Neural cell (in vitro differentiated cells): ENCODE data around the gene DGKI. TPM values are rescaled to one million over a fixed set of nuclear protein-coding genes. Genes with fewer than 3 reads are reported as not detected.

ENCODE experiments used
- H2AFZ ChIP-seq: fragments of 200-600, 300-800 bp; sonication (generic), shearing (Covaris generic); 2 replicates; pipeline ENCODE4 v1.6.0; 2014; ENCODE audit warnings: low read depth, mild to moderate bottlenecking, antibody characterized with exemption, low read length, moderate library complexity
- H3F3A ChIP-seq: fragments of 200-600 bp; shearing (Covaris generic); 2 replicates; pipeline ENCODE4 v1.6.1; 2016; ENCODE audit warnings: mild to moderate bottlenecking, moderate library complexity, mixed read lengths, antibody characterized with exemption, low read length; ENCODE audit not compliant: insufficient read depth, poor library complexity, severe bottlenecking
- H3K27ac ChIP-seq: fragments of 200-600, 300-800 bp; sonication (generic), shearing (Covaris generic); 2 replicates; pipeline ENCODE4 v1.5.1; 2014; ENCODE audit warnings: mild to moderate bottlenecking, low read length, moderate library complexity
- H3K27me3 ChIP-seq: fragments of 300-800, 200-600 bp; sonication (generic), shearing (Covaris generic); 2 replicates; pipeline ENCODE4 v1.6.0; 2014; ENCODE audit warnings: mild to moderate bottlenecking, low read depth, low read length, moderate library complexity; ENCODE audit not compliant: insufficient read depth
- H3K36me3 ChIP-seq: fragments of 300-800, 200-600 bp; sonication (generic), shearing (Covaris generic); 2 replicates; pipeline ENCODE4 v1.5.1; 2014; ENCODE audit warnings: mild to moderate bottlenecking, antibody characterized with exemption, low read length, moderate library complexity; ENCODE audit not compliant: insufficient read depth
- H3K4me2 ChIP-seq: fragments of 300-800, 200-600 bp; sonication (generic), shearing (Covaris generic); 2 replicates; pipeline ENCODE4 v1.6.0; 2014; ENCODE audit warnings: mild to moderate bottlenecking, low read length
- H3K4me3 ChIP-seq: fragments of 300-800, 200-600 bp; sonication (generic), shearing (Covaris generic); 2 replicates; pipeline ENCODE4 v1.5.1; 2014; ENCODE audit warnings: mild to moderate bottlenecking, low read length, moderate library complexity
- H3K79me2 ChIP-seq: fragments of 200-600 bp; shearing (Covaris generic); replicated peaks from 2 replicates; pipeline ENCODE4 v1.6.0; 2014; ENCODE audit warnings: mild to moderate bottlenecking, low read length, moderate library complexity; ENCODE audit not compliant: insufficient read depth
- H3K9ac ChIP-seq: fragments of 300-800, 200-600 bp; sonication (generic), shearing (Covaris generic); 2 replicates; pipeline ENCODE4 v1.6.1; 2016; ENCODE audit warnings: mild to moderate bottlenecking, low read length, mixed read lengths
- H3K9me2 ChIP-seq: fragments of 200-600 bp; shearing (Covaris generic); 2 replicates; pipeline ENCODE4 v1.6.1; 2016; ENCODE audit warnings: mild to moderate bottlenecking, low read length, mixed read lengths; ENCODE audit not compliant: insufficient read depth
- H3K9me3 ChIP-seq: fragments of 200-600, 300-800 bp; sonication (generic), shearing (Covaris generic); 2 replicates; pipeline ENCODE4 v1.6.1; 2016; ENCODE audit warnings: mild to moderate bottlenecking, mixed run types, low read length, moderate library complexity, mixed read lengths
- H4K20me1 ChIP-seq: fragments of 200-600 bp; shearing (Covaris generic); 2 replicates; pipeline ENCODE4 v1.6.1; 2016; ENCODE audit warnings: mild to moderate bottlenecking, mixed run types; ENCODE audit not compliant: insufficient read depth
- EP300 ChIP-seq: fragments of 450-650 bp; conservative IDR thresholded peaks from 2 replicates; pipeline ENCODE4 v1.6.1; 2014; ENCODE audit warnings: antibody characterized with exemption, mild to moderate bottlenecking, moderate library complexity; ENCODE audit not compliant: poor library complexity, severe bottlenecking
- EZH2 ChIP-seq: fragments of 200-600, 300-800 bp; shearing (Covaris generic), sonication (generic); IDR thresholded peaks from 2 replicates; pipeline ENCODE4 v1.6.1; 2014; ENCODE audit warnings: antibody characterized with exemption, low read length, borderline replicate concordance, mild to moderate bottlenecking; ENCODE audit not compliant: insufficient read depth, poor library complexity, severe bottlenecking
- MXI1 ChIP-seq: fragments of 450-650 bp; conservative IDR thresholded peaks from 2 replicates; pipeline ENCODE4 v1.6.1; 2014; ENCODE audit warnings: antibody characterized with exemption, mild to moderate bottlenecking; ENCODE audit not compliant: poor library complexity, severe bottlenecking
- POLR2AphosphoS5 ChIP-seq: IDR thresholded peaks from 2 replicates; pipeline ENCODE4 v1.6.1; 2012
- RAD21 ChIP-seq: fragments of 450-650 bp; conservative IDR thresholded peaks from 2 replicates; pipeline ENCODE4 v1.6.1; 2014; ENCODE audit warnings: antibody characterized with exemption, mild to moderate bottlenecking, moderate library complexity
- SMC3 ChIP-seq: fragments of 450-650 bp; conservative IDR thresholded peaks from 2 replicates; pipeline ENCODE4 v1.6.1; 2014; ENCODE audit warnings: antibody characterized with exemption, mild to moderate bottlenecking, moderate library complexity; ENCODE audit not compliant: poor library complexity
- TAF1 ChIP-seq: IDR thresholded peaks from 2 replicates; pipeline ENCODE4 v1.6.1; 2012; ENCODE audit warnings: low read depth
- polyA plus RNA-seq: library from polyadenylated mRNA; depleted of rRNA; stranded (reverse); fragments of >200 nt; gene quantifications from 2 replicates; pipeline ENCODE4 v1.2.3, GENCODE V29; 2014
- TF ChIP-seq, protein P1 (sequence below): fragments of 450-650 bp; IDR thresholded peaks from 2 replicates; pipeline ENCODE4 v1.5.1; 2014; ENCODE audit warnings: antibody characterized with exemption, mild to moderate bottlenecking, moderate library complexity; ENCODE audit not compliant: poor library complexity, severe bottlenecking
- TF ChIP-seq, protein P2 (sequence below): IDR thresholded peaks from 2 replicates; pipeline ENCODE4 v1.6.1; 2012; ENCODE audit warnings: borderline replicate concordance

The DGKI gene
- polyA plus RNA-seq, 1 donor from 2014 or later: 15.8 TPM

DNA sequence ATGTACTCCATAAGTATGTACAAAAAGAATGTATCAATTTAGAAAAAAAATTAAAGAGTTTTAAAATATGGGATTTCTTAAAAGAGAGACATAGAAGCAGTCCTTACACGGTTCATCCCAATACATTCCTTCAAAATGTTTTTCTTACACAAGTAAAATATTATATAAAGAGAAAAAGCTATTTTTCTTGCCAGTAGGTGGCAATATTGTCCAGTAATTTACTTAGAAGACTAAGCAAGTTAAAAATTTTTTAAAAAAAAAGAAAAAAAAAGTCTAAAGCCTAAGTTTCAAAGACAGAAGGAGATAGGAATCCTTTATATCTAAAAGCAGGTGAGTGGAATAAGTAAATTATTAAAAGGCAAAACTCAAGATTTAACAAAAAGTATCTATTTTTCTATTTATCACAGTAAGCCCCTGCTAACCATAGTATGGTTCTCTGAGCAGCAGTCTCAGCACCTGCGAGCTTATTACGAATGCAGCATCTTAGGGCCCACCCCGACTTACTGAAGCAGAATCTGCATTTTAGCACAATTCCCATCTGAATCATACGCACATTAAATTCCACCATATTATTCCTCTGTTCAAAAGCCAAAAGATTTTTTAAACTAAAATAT lies 240.6 kb downstream of the DGKI start:
- Histone ChIP-seq H3K4me3 (no peak overlapping the region), H3K9ac (no peak overlapping the region), H3K79me2 (no peaks in the 10 kb centered on the region), H3K9me3 (no peaks in the 10 kb centered on the region), H3K36me3 (no peaks in the 10 kb centered on the region), H4K20me1 (no peaks in the 10 kb centered on the region), H3K27ac (no peak overlapping the region), H3K9me2 (no peaks in the 10 kb centered on the region), H3F3A (no peaks in the 10 kb centered on the region), H3K27me3 (no peaks in the 10 kb centered on the region), H3K4me2 (no peak overlapping the region), H2AFZ (no peak overlapping the region)
- TF ChIP-seq RAD21: peak; percentile 69
- TF ChIP-seq TAF1: no peak
- no peak for TF ChIP-seq MXI1
- peak; percentile 74 for TF ChIP-seq SMC3
- TF ChIP-seq, protein P1, sequence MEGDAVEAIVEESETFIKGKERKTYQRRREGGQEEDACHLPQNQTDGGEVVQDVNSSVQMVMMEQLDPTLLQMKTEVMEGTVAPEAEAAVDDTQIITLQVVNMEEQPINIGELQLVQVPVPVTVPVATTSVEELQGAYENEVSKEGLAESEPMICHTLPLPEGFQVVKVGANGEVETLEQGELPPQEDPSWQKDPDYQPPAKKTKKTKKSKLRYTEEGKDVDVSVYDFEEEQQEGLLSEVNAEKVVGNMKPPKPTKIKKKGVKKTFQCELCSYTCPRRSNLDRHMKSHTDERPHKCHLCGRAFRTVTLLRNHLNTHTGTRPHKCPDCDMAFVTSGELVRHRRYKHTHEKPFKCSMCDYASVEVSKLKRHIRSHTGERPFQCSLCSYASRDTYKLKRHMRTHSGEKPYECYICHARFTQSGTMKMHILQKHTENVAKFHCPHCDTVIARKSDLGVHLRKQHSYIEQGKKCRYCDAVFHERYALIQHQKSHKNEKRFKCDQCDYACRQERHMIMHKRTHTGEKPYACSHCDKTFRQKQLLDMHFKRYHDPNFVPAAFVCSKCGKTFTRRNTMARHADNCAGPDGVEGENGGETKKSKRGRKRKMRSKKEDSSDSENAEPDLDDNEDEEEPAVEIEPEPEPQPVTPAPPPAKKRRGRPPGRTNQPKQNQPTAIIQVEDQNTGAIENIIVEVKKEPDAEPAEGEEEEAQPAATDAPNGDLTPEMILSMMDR: peak; percentile 67
- TF ChIP-seq EZH2: no peak
- TF ChIP-seq, protein P2, sequence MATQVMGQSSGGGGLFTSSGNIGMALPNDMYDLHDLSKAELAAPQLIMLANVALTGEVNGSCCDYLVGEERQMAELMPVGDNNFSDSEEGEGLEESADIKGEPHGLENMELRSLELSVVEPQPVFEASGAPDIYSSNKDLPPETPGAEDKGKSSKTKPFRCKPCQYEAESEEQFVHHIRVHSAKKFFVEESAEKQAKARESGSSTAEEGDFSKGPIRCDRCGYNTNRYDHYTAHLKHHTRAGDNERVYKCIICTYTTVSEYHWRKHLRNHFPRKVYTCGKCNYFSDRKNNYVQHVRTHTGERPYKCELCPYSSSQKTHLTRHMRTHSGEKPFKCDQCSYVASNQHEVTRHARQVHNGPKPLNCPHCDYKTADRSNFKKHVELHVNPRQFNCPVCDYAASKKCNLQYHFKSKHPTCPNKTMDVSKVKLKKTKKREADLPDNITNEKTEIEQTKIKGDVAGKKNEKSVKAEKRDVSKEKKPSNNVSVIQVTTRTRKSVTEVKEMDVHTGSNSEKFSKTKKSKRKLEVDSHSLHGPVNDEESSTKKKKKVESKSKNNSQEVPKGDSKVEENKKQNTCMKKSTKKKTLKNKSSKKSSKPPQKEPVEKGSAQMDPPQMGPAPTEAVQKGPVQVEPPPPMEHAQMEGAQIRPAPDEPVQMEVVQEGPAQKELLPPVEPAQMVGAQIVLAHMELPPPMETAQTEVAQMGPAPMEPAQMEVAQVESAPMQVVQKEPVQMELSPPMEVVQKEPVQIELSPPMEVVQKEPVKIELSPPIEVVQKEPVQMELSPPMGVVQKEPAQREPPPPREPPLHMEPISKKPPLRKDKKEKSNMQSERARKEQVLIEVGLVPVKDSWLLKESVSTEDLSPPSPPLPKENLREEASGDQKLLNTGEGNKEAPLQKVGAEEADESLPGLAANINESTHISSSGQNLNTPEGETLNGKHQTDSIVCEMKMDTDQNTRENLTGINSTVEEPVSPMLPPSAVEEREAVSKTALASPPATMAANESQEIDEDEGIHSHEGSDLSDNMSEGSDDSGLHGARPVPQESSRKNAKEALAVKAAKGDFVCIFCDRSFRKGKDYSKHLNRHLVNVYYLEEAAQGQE: no peak
- TF ChIP-seq POLR2AphosphoS5: no peak
- no peak for TF ChIP-seq EP300

DNA sequence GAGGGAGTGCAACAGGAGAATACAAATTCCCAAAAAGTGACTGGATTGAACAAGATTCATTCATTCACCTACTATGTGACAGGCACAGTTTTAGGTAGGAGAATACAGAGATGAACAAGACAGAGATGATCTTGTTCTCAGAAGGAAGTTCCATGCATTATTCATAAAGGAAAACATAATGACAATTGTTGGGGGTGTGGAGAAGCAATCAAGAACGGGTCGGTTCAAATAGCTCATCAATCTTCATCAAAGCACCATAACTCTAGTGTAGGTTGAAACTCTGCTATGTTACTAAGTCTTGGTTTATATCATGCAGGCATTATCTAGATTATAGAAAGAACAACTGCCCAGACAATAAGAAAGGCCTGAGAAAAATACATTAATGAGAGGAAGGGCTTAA lies 243.7 kb downstream of the DGKI start:
- TF ChIP-seq MXI1 (no peak), EZH2 (no peak), POLR2AphosphoS5 (no peak), SMC3 (no peak), TAF1 (no peak), EP300 (no peak), RAD21 (no peak)
- TF ChIP-seq, protein P1: no peak
- TF ChIP-seq, protein P2: no peak
- Histone ChIP-seq H3K79me2 (no peaks in the 10 kb centered on the region), H3K27me3 (no peaks in the 10 kb centered on the region), H2AFZ (no peak overlapping the region), H3K4me2 (no peak overlapping the region), H4K20me1 (no peaks in the 10 kb centered on the region), H3K9me3 (no peaks in the 10 kb centered on the region), H3F3A (no peaks in the 10 kb centered on the region), H3K9ac (no peak overlapping the region), H3K36me3 (no peaks in the 10 kb centered on the region), H3K9me2 (no peaks in the 10 kb centered on the region), H3K27ac (no peak overlapping the region), H3K4me3 (no peak overlapping the region)
